Activated naive CD4-positive, alpha-beta T cell (primary cell): ENCODE measurements around the gene NENF.
A peak's percentile ranks its signal among the peaks of the same experiment; 100 is the strongest.
"Not testable (repeated sequence)": the region's sequence is repeated elsewhere in the genome, so short reads cannot be mapped to it uniquely, and the experiment has no call there.

ENCODE experiments used
- DNase-seq, 4 experiments: peaks; one replicate each; lab custom pipeline; 2025; lab: John Stamatoyannopoulos, UW

Gene NENF

GRCh38 chr1:212460376-212460775, 27.7 kb downstream of the NENF start:
- no peak for DNase-seq

- DNase-seq, result no peak
These were observed 29.4 kb downstream of the NENF start for GRCh38 chr1:212461916-212462660.

- DNase-seq, result no peak
These were observed 31.0 kb downstream of the NENF start for GRCh38 chr1:212463565-212464285.

- no peak for DNase-seq
These were observed 32.6 kb downstream of the NENF start for GRCh38 chr1:212465311-212465710.

- no peak for DNase-seq
These were observed 33.7 kb downstream of the NENF start for GRCh38 chr1:212466437-212466836.

- no peak for DNase-seq
These were observed 34.4 kb downstream of the NENF start for GRCh38 chr1:212466898-212467650.

- DNase-seq, result no peak
These were observed 35.2 kb downstream of the NENF start for GRCh38 chr1:212467843-212468482.

- DNase-seq, result no peak
These were observed 37.3 kb downstream of the NENF start for GRCh38 chr1:212470059-212470458.

- no peak for DNase-seq
These were observed 38.6 kb downstream of the NENF start for GRCh38 chr1:212471286-212471685.

GRCh38 chr1:212471891-212472675, 39.4 kb downstream of the NENF start:
- no peak for DNase-seq

- no peak for DNase-seq
These were observed 41.0 kb downstream of the NENF start for GRCh38 chr1:212473729-212474128.

- no peak for DNase-seq
These were observed 42.4 kb downstream of the NENF start for GRCh38 chr1:212475151-212475550.

GRCh38 chr1:212475831-212476230, 43.1 kb downstream of the NENF start:
- not testable (repeated sequence) for DNase-seq

GRCh38 chr1:212477014-212477679, 44.4 kb downstream of the NENF start:
- DNase-seq, result peak; percentile 20 to 51 (median 42)

GRCh38 chr1:212477680-212478466, 45.2 kb downstream of the NENF start:
- no peak for DNase-seq

GRCh38 chr1:212478467-212479025, 45.8 kb downstream of the NENF start:
- no peak for DNase-seq

GRCh38 chr1:212479188-212479587, 46.5 kb downstream of the NENF start:
- DNase-seq, result no peak

GRCh38 chr1:212480711-212481437, 48.2 kb downstream of the NENF start:
- DNase-seq, result not testable (repeated sequence)

- no peak for DNase-seq
These were observed 48.7 kb downstream of the NENF start for GRCh38 chr1:212481438-212481767.
